ENCODE measurements around the gene PSKH1. TPM values are rescaled to one million over a fixed set of nuclear protein-coding genes. Genes with fewer than 3 reads are reported as not detected.

Gene PSKH1
- total RNA-seq = 10 to 100 TPM; 26.4 to 60.2 (median 35.5) TPM

DNA sequence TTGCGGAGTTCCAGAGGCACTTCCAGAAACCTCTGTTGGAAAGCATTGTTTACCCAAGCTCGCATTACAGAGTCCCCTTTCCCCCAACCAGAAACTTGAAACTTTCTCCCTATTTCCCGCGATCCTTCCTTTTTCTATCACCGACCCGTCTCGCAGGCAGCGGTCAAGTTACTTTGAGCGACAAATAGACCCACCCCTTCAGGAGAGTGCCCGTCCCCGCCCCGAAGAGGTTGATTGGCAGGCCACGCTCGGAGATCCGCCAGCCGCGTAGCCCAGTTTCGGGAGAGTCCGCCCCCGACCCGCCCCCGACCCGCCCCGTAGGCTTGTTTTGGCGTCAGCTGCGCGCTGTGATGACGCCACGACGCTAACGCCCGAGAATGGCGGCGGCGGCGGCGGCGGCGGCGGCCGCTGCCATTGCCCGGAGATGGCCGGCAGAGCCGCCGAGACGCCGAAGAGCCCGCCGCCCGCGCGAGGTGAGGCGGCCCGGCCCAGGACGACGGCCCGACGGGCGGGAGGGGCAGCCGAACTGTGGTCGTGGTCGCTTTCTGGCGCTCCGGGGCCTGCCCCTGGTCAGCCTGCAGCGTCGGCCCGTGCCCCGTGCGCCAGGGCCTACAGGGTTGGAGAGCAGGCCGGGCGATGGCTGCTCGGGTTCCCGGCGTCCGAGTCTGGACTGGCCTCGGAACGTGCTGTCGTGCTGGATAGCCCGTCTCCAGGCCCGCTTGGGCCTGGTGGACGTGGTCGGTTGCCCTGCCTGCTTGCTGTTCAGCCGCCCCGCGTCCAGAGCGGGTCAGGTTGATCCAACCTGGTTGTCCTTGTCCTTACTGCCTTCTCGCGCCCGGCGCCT, at the start of gene PSKH1:
TSS of gene PSKH1 (plus strand) at position 356 of the 844 bp plus-strand sequence. CDS start 15,496 bp downstream, outside the sequence.
- Histone ChIP-seq H3K4me1 (peaks cover 0 to 30% (median 7%) of the 10 kb centered on the region in 4 donors), H3K9me3 (no peaks in the 10 kb centered on the region), H3K27me3 (no peaks in the 10 kb centered on the region), H3K36me3 (no peaks in the 10 kb centered on the region), H3K27ac (peak within 1 kb of the TSS; percentile 90 to 99 (median 96)), H3K4me3 (peak within 1 kb of the TSS; percentile 73 to 99 (median 88))
- peak; percentile 95 to 98 (median 98) for DNase-seq
- TF ChIP-seq, protein P1, sequence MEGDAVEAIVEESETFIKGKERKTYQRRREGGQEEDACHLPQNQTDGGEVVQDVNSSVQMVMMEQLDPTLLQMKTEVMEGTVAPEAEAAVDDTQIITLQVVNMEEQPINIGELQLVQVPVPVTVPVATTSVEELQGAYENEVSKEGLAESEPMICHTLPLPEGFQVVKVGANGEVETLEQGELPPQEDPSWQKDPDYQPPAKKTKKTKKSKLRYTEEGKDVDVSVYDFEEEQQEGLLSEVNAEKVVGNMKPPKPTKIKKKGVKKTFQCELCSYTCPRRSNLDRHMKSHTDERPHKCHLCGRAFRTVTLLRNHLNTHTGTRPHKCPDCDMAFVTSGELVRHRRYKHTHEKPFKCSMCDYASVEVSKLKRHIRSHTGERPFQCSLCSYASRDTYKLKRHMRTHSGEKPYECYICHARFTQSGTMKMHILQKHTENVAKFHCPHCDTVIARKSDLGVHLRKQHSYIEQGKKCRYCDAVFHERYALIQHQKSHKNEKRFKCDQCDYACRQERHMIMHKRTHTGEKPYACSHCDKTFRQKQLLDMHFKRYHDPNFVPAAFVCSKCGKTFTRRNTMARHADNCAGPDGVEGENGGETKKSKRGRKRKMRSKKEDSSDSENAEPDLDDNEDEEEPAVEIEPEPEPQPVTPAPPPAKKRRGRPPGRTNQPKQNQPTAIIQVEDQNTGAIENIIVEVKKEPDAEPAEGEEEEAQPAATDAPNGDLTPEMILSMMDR (IDR thresholded peaks at IDR 0.05) = peak in 1 of 6 experiments; percentile 8
- TF ChIP-seq POLR2A (IDR thresholded peaks at IDR 0.05) = peak; percentile 43 to 86

DNA sequence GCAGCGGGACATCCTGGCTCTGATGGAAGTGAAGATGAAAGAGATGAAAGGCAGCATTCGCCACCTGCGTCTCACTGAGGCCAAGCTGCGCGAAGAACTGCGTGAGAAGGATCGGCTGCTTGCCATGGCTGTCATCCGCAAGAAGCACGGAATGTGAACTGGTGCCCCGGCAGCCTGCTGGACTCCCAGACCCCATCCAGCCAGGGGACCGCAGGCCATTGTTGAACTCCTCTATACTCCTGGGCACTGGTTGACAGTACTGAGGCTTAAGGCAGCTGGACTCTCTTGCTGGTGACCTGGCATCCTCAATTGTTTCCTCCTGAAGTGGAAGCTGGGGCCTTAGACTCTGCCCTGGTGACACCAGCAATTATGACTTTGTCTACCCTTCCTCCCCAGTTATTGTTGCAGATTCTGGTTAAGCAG, 49.7 kb upstream of the PSKH1 start:
- DNase-seq = peak in 2 of 3 donors; percentile 54 to 56
- H3K27ac ChIP-seq = peak overlapping the region; percentile 96 to 100 (median 99)
- H3K27me3 ChIP-seq = no peaks in the 10 kb centered on the region
- H3K36me3 ChIP-seq = no peaks in the 10 kb centered on the region
- no peaks in the 10 kb centered on the region for H3K9me3 ChIP-seq
- TF ChIP-seq, protein P1 (IDR thresholded peaks at IDR 0.05) = no peak
- no peak for TF ChIP-seq POLR2A (IDR thresholded peaks at IDR 0.05)
- peaks cover 0 to 43% (median 37%) of the 10 kb centered on the region in 4 donors for H3K4me1 ChIP-seq
- H3K4me3 ChIP-seq = peak overlapping the region; percentile 79 to 98 (median 83)

DNA sequence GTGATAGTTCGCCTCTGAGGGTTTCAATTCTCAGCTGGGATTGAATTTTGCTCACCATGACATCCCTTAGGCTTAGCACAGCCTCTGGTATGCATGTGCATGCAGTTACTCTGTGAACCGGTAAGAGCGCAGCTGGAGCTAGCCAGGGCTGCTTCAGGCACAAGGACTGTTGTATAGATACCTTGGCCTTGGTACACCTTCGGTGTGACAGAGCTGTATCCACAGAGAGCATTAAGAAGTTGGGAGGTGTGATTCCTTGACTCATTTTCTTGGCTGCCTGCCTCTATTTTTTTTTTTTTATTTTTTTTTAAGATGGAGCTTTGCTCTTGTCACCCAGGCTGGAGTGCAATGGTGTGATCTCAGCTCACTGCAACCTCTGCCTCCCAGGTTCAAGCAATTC, 48.6 kb upstream of the PSKH1 start:
- DNase-seq = no peak
- peaks cover 0 to 50% (median 41%) of the 10 kb centered on the region in 4 donors for H3K4me1 ChIP-seq
- H3K27ac ChIP-seq = peak overlapping the region in 1 of 4 donors; percentile 94
- no peaks in the 10 kb centered on the region for H3K9me3 ChIP-seq
- TF ChIP-seq, protein P1 (IDR thresholded peaks at IDR 0.05) = no peak
- TF ChIP-seq POLR2A (IDR thresholded peaks at IDR 0.05) = no peak
- no peaks in the 10 kb centered on the region for H3K27me3 ChIP-seq
- no peak overlapping the region for H3K4me3 ChIP-seq
- no peaks in the 10 kb centered on the region for H3K36me3 ChIP-seq

DNA sequence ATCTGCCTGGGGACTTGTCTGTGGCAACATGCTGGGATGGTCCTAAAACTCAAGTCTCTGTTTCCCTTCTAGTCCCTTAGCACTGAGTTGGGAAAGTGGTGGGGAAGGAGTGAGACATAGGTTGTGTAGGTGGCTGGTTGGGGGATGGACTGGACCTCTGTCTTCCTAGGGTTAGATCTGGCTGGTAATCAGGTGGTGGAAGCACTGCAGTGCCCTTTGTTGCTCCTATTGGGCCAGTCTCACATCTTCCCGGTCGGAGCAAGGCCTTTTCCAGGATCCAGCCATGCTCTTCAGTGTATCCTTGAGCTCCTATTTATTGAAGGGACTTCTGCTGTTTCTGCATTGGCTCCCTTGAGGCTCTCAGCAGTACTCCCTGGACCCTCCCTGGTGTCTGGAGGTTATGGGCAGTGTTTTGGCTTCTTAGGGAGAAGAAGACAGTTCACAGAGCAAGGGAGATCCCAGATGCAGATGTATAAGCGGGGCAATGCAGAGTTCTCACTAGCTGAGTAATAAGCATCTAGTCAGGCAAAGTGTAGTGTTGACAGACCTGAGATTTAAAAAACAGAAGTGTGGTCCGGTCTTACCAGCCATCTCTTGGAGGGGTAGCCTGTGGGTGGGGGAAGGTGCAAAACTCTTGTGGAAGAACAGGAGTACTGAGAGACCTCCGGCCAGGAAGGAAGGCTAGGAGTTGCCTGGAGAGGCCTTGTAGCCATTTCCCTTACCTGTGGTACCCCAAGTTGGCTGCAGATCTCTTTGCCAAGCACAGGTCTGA, 47.6 kb upstream of the PSKH1 start:
- Histone ChIP-seq H3K4me1 (peaks cover 0 to 50% (median 41%) of the 10 kb centered on the region in 4 donors), H3K4me3 (peak overlapping the region; percentile 87 to 94 (median 90)), H3K27ac (peak overlapping the region; percentile 71 to 96 (median 90)), H3K9me3 (no peaks in the 10 kb centered on the region), H3K36me3 (no peaks in the 10 kb centered on the region), H3K27me3 (no peaks in the 10 kb centered on the region)
- no peak for DNase-seq
- TF ChIP-seq POLR2A (IDR thresholded peaks at IDR 0.05) = no peak
- TF ChIP-seq, protein P1 (IDR thresholded peaks at IDR 0.05) = no peak

DNA sequence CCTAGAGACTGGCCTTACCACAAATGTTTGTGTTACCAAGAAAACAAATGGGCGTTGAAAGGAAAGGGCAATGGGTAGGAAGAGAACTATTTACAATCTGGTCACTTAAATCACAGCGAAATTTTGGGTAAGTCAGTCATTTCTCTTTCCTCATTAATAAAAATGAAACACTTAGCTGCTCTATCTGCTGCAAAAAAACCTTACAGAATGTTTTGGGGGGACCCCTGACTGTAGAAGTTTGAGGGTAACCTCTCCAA, 47.1 kb upstream of the PSKH1 start:
- peaks cover 0 to 50% (median 41%) of the 10 kb centered on the region in 4 donors for H3K4me1 ChIP-seq

More for the DNA sequence above, 47.1 kb upstream of the PSKH1 start:
- H3K27ac ChIP-seq = peak overlapping the region; percentile 71 to 96 (median 90)
- no peaks in the 10 kb centered on the region for H3K36me3 ChIP-seq
- H3K9me3 ChIP-seq = no peaks in the 10 kb centered on the region
- no peaks in the 10 kb centered on the region for H3K27me3 ChIP-seq
- H3K4me3 ChIP-seq = peak overlapping the region; percentile 87 to 94 (median 90)
- no peak for TF ChIP-seq POLR2A (IDR thresholded peaks at IDR 0.05)
- TF ChIP-seq, protein P1 (IDR thresholded peaks at IDR 0.05) = no peak
- no peak for DNase-seq

Measured in Peyer's patch (tissue), 4 donors.